SKM-1 treated with dmso at 0.1 percent for 144 hours (cell line): ENCODE data around the gene MAP3K3.

Source experiments
- DNase-seq: peaks from one replicate; lab custom pipeline; 2025; ENCODE audit not compliant: unreplicated experiment; lab: John Stamatoyannopoulos, UW

The MAP3K3 gene

GRCh38 chr17:63649813-63650212, 27.6 kb downstream of the MAP3K3 start:
- DNase-seq: peak; percentile 46

- DNase-seq: peak; percentile 11
Measured at GRCh38 chr17:63652106-63652505, 29.9 kb downstream of the MAP3K3 start.

- no peak for DNase-seq
Measured at GRCh38 chr17:63653050-63653449, 30.8 kb downstream of the MAP3K3 start.

- no peak for DNase-seq
Measured at GRCh38 chr17:63657786-63658185, 35.6 kb downstream of the MAP3K3 start.

- DNase-seq: no peak
Measured at GRCh38 chr17:63658366-63658765, 36.1 kb downstream of the MAP3K3 start.

- no peak for DNase-seq
Measured at GRCh38 chr17:63659850-63660249, 37.6 kb downstream of the MAP3K3 start.

GRCh38 chr17:63665527-63666214, 43.5 kb downstream of the MAP3K3 start:
- peak; percentile 98 for DNase-seq

GRCh38 chr17:63672856-63673255, 50.6 kb downstream of the MAP3K3 start:
- DNase-seq: no peak

GRCh38 chr17:63675231-63675606, 53.0 kb downstream of the MAP3K3 start:
- DNase-seq: no peak

GRCh38 chr17:63675607-63676546, 53.7 kb downstream of the MAP3K3 start:
- DNase-seq: peak; percentile 1

GRCh38 chr17:63676584-63676983, 54.4 kb downstream of the MAP3K3 start:
- no peak for DNase-seq

GRCh38 chr17:63679214-63679613, 57.0 kb downstream of the MAP3K3 start:
- DNase-seq: no peak

GRCh38 chr17:63680700-63681099, 58.5 kb downstream of the MAP3K3 start:
- no peak for DNase-seq

GRCh38 chr17:63681530-63681929, 59.3 kb downstream of the MAP3K3 start:
- no peak for DNase-seq

- DNase-seq: peak; percentile 70
Measured at GRCh38 chr17:63682441-63682840, 60.2 kb downstream of the MAP3K3 start.

GRCh38 chr17:63682981-63683380, 60.8 kb downstream of the MAP3K3 start:
- DNase-seq: no peak

- DNase-seq: no peak
Measured at GRCh38 chr17:63685041-63685440, 62.8 kb downstream of the MAP3K3 start.

- no peak for DNase-seq
Measured at GRCh38 chr17:63685578-63685977, 63.4 kb downstream of the MAP3K3 start.

- no peak for DNase-seq
Measured at GRCh38 chr17:63686138-63686685, 64.0 kb downstream of the MAP3K3 start.

GRCh38 chr17:63688396-63689020, 66.3 kb downstream of the MAP3K3 start:
- no peak for DNase-seq

GRCh38 chr17:63689479-63689878, 67.3 kb downstream of the MAP3K3 start:
- DNase-seq: no peak
